ENCODE measurements around the gene ETFB. TPM values are rescaled to one million over a fixed set of nuclear protein-coding genes. Genes with fewer than 3 reads are reported as not detected.

Gene ETFB
- total and polyA plus RNA-seq, 10 of the 15 experiments (the other 5 are each of a cell fraction or from before 2014, with no cell fraction given) = 15.1 to 166 (median 87.8) TPM

DNA sequence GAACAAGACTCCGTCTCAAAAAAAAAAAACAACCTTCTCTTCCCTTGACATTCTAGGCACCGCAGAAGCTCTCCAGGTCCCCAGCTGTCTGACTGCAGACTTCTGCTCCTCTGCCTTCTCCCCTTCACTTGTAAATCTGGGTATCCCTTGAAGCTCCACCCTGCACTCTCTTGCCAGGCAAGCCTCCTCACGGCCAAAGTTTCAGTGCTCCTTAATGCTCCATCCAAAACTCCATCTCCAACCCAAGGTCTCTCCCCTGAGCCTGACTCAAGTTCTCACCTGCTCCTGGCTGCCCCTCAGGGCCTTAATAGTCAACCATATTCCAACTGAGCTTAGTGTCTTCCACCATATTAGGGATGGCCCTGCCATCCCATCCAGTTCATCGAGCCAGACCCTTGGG lies 4.0 kb upstream of the ETFB start:
- in situ Hi-C loops (cut with MboI) = loop anchor here (25.0 kb wide), 1 partner anchor 1033 kb away; the partner anchor contains the start of gene KCNC3
- DNase-seq (ENCODE audit: low read depth, low spot score) = no peak
- Histone ChIP-seq H2AFZ (ENCODE audit: control insufficient read depth, low read depth, low read length) (no peak overlapping the region), H3K4me3 (no peak overlapping the region), H3K27ac (ENCODE audit: control insufficient read depth, insufficient read depth) (no peak overlapping the region), H3K4me1 (ENCODE audit: control insufficient read depth, insufficient read depth, low read length) (peaks cover 40% of the 10 kb centered on the region), H3K36me3 (ENCODE audit: control insufficient read depth in 2 of 2, insufficient read depth in 2 of 2, low read length in 1 of 2) (no peaks in the 10 kb centered on the region), H3K4me2 (ENCODE audit: control insufficient read depth, insufficient read depth) (no peak overlapping the region), H3K27me3 (replicated peaks in 1 of 2; ENCODE audit: control insufficient read depth in 2 of 2, insufficient read depth in 2 of 2, low read length in 1 of 2) (no peaks in the 10 kb centered on the region), H3K79me2 (ENCODE audit: control insufficient read depth, insufficient read depth, low read length) (peaks cover 17% of the 10 kb centered on the region), H4K20me1 (ENCODE audit: control insufficient read depth, insufficient read depth) (no peaks in the 10 kb centered on the region), H3K9ac (ENCODE audit: control insufficient read depth, insufficient read depth, low read length) (no peak overlapping the region), H3K9me3 (replicated peaks; ENCODE audit: control insufficient read depth, insufficient read depth, low read length) (no peaks in the 10 kb centered on the region)
- BruUV-seq (replicated peaks) = no TSS peak
- no peak for ATAC-seq
- ChIA-PET RAD21 (ENCODE audit: unreplicated experiment) (no interaction called here), CTCF (interaction anchor here (3.7 kb wide), 1 partner anchor 24 kb away, joined by 14 read pairs; no protein-coding TSS in a partner anchor), SMC1A (ENCODE audit: uncharacterized antibody, unreplicated experiment) (interaction anchor here (0.5 to 1.0 kb wide), 2 partner anchors 23 to 67 kb away, joined by 3 read pairs; no protein-coding TSS in a partner anchor), POLR2A (no interaction called here)
- WGBS (ENCODE audit: insufficient coverage, insufficient replicate concordance, low lambda C conversion rate, missing lambda C conversion rate) = 99% methylated on average over 4 of the region's 4 CpGs
- FAIRE-seq = no peak
- intact Hi-C loops (cut with micrococcal nuclease; ENCODE audit: unreplicated experiment) = no loop called here
- no peak for TF ChIP-seq PAX5 (IDR thresholded peaks at IDR 0.05; ENCODE audit: borderline replicate concordance, low read depth, low read length)
- no peak for TF ChIP-seq IKZF1 (conservative IDR thresholded peaks at IDR 0.05)
- TF ChIP-seq POU2F2 (IDR thresholded peaks at IDR 0.05; ENCODE audit: borderline replicate concordance, low read depth, low read length) = no peak
- TF ChIP-seq WRNIP1 (IDR thresholded peaks at IDR 0.05; ENCODE audit: borderline replicate concordance, low read depth, low read length) = no peak
- TF ChIP-seq RCOR1 (conservative IDR thresholded peaks at IDR 0.05; ENCODE audit: low read depth, low read length) = no peak
- TF ChIP-seq ZNF384 (IDR thresholded peaks at IDR 0.05; ENCODE audit: borderline replicate concordance, low read depth, low read length) = no peak
- no peak for TF ChIP-seq JUND (IDR thresholded peaks at IDR 0.05; ENCODE audit: low read depth, low read length)
- no peak for TF ChIP-seq SRF (IDR thresholded peaks at IDR 0.05; ENCODE audit: low read depth in 2 of 2, low read length in 2 of 2)
- no peak for TF ChIP-seq YY1 (IDR thresholded peaks at IDR 0.05; ENCODE audit: low read depth, low read length)
- TF ChIP-seq, protein P1, sequence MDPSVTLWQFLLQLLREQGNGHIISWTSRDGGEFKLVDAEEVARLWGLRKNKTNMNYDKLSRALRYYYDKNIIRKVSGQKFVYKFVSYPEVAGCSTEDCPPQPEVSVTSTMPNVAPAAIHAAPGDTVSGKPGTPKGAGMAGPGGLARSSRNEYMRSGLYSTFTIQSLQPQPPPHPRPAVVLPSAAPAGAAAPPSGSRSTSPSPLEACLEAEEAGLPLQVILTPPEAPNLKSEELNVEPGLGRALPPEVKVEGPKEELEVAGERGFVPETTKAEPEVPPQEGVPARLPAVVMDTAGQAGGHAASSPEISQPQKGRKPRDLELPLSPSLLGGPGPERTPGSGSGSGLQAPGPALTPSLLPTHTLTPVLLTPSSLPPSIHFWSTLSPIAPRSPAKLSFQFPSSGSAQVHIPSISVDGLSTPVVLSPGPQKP (IDR thresholded peaks at IDR 0.05; ENCODE audit: low read depth, low read length) = no peak
- TF ChIP-seq MXI1 (IDR thresholded peaks at IDR 0.05; ENCODE audit: low read depth, low read length) = no peak
